NCI-H146 treated with DMSO at 0.1 percent for 48 hours (cell line): Measurements from ENCODE around the gene GSTCD.

ENCODE experiments used
- DNase-seq: peaks from one replicate; lab custom pipeline; 2025; ENCODE audit not compliant: unreplicated experiment; lab: John Stamatoyannopoulos, UW

Gene GSTCD

GRCh38 chr4:105878668-105879067, 170.1 kb downstream of the GSTCD start:
- no peak for DNase-seq

- DNase-seq, result no peak
Observed at GRCh38 chr4:105887508-105887907, 178.9 kb downstream of the GSTCD start.

GRCh38 chr4:105894660-105895582, 186.3 kb downstream of the GSTCD start, which contains the start of gene NPNT:
NPNT (plus strand) TSS chr4:105895471; CDS start chr4:105895653, 182 bp downstream.
- peak; percentile 60 for DNase-seq

GRCh38 chr4:105895583-105896460, 187.2 kb downstream of the GSTCD start:
- peak; percentile 43 for DNase-seq

GRCh38 chr4:105896461-105896942, 187.9 kb downstream of the GSTCD start:
- no peak for DNase-seq
